GM12864 (cell line): ENCODE results near the gene SCAF8.
A peak's percentile ranks its signal among the peaks of the same experiment; 100 is the strongest.
"Not testable (repeated sequence)": the region's sequence is repeated elsewhere in the genome, so short reads cannot be mapped to it uniquely, and the experiment has no call there.

Experiments
- DNase-seq: peaks from one replicate; pipeline ENCODE4 v3.0.0-alpha.2; 2011; ENCODE audit warnings: low read depth
- H3K4me3 ChIP-seq: 2 replicates; pipeline ENCODE4 v1.5.1; 2011; ENCODE audit warnings: mild to moderate bottlenecking, low read depth, low read length, control low read depth
- CTCF ChIP-seq: IDR thresholded peaks from 2 replicates; pipeline ENCODE4 v1.5.1; 2011; ENCODE audit warnings: low read depth, mild to moderate bottlenecking, moderate library complexity, low read length, control low read depth, inconsistent platforms; ENCODE audit errors: missing control alignments

SCAF8 gene

GRCh38 chr6:154733626-154734382 is 588 bp downstream of the SCAF8 start:
- H3K4me3 ChIP-seq = peak overlapping the region; percentile 82
- DNase-seq = peak; percentile 71
- no peak for TF ChIP-seq CTCF

GRCh38 chr6:154736618-154737259 is 3.5 kb downstream of the SCAF8 start:
- no peak for DNase-seq
- no peak overlapping the region for H3K4me3 ChIP-seq

GRCh38 chr6:154737424-154737823 is 4.2 kb downstream of the SCAF8 start:
- DNase-seq = no peak
- H3K4me3 ChIP-seq = no peak overlapping the region
- TF ChIP-seq CTCF = no peak

More at GRCh38 chr6:154736618-154737259, 3.5 kb downstream of the SCAF8 start:
- no peak for TF ChIP-seq CTCF

GRCh38 chr6:154738551-154738961 is 5.3 kb downstream of the SCAF8 start:
- no peak overlapping the region for H3K4me3 ChIP-seq
- TF ChIP-seq CTCF = no peak
- DNase-seq = no peak

GRCh38 chr6:154740658-154741057 is 7.4 kb downstream of the SCAF8 start:
- H3K4me3 ChIP-seq = no peak overlapping the region
- no peak for TF ChIP-seq CTCF
- no peak for DNase-seq

- no peak for TF ChIP-seq CTCF
- no peak for DNase-seq
- H3K4me3 ChIP-seq = no peak overlapping the region
Observed at GRCh38 chr6:154742891-154743290, 9.7 kb downstream of the SCAF8 start.

GRCh38 chr6:154744029-154744745 is 11.0 kb downstream of the SCAF8 start:
- not testable (repeated sequence) for H3K4me3 ChIP-seq, DNase-seq
